GM04503 (cell line): ENCODE results near the gene MAP3K14.

ENCODE experiments used
- DNase-seq: peaks from one replicate; pipeline ENCODE4 v3.0.0-alpha.2; 2012; ENCODE audit warnings: low read depth

MAP3K14 gene

DNA sequence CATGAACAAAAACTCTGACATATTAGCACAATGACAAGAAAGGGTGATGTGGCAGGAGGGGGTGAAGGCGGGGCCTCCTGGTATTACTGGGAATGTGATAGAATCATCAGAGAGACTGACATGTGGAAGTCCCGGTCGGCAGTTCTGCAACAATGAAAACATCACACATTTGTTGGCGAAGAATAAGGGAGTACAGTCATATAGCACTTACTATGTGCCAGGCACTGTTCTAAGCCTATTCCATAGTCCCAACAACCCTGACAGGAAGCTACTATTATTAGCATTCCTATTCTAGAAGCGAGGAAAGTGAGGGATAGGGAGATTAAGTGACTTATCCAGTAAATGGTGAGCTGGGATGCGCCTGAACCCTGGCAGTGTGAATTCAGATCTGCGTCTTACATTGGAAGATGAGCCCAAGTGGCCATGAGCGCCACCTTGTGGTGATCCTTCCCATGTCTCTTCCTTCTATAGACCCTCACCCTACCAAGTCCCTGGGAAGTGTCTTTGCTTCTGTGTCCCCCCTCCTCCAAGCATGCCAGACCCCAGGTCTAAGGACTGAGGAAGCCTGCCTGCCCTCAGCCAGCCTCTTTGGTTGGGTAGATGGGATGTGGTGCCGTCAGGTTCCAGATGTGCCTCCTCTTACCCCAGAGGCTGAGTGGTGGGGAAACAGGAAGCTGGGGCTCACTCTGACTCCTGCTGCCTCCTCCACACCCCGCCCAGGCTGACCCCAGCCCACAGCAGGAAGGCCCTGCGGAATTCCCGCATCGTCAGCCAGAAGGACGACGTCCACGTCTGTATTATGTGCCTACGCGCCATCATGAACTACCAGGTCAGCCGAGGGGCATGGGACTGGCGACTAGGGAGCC, 81.2 kb downstream of the MAP3K14 start:
- DNase-seq = no peak

- no peak for DNase-seq
Observed at GRCh38 chr17:45234641-45235415, 82.0 kb downstream of the MAP3K14 start.

DNA sequence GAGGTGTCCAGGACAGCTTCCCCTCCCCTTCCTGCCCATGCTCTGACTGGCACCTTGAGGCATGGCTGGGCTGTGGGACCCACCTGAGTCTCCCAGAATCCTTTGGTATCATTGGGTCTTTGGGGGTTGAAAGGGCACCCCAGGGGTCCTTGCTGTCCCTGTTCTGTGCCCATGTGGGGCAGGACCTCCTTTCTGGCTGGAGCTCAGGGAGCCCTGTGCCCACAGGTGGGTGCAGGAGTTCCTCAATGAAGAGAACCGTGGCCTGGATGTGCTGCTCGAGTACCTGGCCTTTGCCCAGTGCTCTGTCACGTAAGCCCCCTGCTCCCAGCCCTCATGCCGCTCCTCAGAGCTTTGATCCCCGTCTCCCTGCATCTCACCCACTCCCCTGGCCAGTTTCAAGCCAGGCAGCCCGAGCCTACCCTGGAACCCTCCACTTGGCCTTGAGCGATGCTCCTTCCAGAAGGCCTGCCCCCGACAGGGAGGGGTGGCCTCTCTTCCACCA, 83.3 kb downstream of the MAP3K14 start:
- no peak for DNase-seq

GRCh38 chr17:45232514-45233422, 84.1 kb downstream of the MAP3K14 start:
- no peak for DNase-seq

GRCh38 chr17:45231481-45232116, 85.2 kb downstream of the MAP3K14 start:
- no peak for DNase-seq

DNA sequence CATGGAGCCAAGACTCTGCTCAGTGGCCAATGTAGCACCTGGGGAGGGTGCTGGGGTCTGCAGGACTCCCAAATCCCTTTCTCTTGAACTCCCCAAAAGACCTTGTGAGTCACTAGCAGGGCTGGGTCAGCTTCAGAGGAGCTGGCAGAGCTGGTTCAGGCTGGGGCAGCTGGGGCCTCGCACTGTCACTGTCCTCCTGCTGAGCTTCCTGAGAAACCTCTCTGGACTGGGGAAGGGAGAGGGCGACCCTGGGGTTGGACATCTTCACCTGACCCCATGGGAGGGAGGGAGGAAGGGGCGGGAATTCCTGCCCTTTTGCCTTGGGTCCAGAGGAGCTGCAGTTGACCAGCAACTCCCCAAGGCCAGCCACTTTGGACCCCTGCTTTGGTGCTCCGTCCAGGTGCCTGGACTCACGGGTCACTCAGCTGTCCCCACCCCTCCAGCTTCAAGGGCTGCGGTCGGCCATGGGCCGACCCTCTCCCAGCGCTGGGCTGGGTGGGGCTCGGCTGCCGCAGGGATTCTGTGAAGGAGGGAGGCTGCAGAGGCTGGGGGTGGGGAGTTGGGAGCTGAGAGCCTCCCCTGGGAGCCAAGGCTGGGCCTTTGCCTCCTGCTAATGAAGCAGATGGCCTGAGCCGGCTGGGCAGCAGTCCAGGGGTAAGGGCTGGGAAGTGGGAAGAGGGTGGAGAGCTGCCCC, 85.9 kb downstream of the MAP3K14 start:
- no peak for DNase-seq

DNA sequence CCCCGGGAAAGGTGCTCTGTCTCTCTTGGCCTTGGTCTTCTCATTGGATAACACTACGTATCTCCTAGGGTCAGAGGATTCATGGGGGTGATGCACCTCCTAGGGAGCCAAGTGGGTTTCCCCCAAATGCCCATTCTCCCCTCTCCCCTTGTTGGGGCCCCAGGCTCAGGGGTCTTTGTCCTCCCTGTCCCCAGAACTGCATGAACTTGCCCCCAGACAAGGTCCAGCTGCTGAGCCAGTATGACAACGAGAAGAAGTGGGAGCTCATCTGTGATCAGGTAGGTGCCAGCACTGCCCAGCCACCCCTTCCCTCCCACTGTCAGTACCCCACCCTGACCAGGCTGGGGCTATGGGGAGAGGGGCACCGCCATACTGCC, 86.4 kb downstream of the MAP3K14 start:
- no peak for DNase-seq

DNA sequence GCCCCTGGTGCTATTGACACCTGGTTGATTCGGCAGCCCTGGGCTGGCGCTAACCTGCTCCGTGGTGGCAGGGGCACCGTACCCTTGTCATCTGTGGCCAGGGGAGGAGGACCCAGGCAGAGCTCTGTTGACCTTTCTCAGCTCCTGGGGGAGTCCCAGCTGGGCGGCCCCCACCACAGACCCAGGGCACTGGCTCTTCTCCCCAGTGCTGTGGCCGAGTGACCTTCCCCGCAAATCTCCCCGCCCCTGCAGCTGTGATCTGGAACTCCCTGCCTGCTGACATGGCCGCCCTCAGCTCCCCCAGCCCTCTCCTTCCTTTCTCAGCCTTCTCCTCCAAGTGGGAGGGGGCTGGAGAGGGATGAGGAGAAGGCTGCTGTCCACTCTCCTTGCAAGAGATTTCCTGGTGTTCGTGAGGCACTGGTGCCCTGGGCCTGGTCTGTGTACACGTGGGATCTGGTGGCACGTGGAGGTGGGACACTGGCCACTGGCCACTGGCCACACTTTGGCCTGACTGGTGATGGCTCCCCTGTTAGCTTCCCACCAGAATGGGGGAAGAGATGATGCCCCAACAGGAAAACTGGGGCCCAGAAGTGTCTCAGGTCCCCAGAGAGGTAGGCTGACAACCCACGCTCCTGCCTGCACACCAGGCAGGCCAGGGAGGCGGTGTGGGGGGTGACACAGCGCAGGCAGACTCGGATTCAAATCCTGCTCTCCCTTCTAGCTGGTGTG, 87.0 kb downstream of the MAP3K14 start:
- no peak for DNase-seq

GRCh38 chr17:45228763-45229539, 87.9 kb downstream of the MAP3K14 start:
- DNase-seq = no peak

- DNase-seq = no peak
Observed at GRCh38 chr17:45227926-45228762, 88.7 kb downstream of the MAP3K14 start.

DNA sequence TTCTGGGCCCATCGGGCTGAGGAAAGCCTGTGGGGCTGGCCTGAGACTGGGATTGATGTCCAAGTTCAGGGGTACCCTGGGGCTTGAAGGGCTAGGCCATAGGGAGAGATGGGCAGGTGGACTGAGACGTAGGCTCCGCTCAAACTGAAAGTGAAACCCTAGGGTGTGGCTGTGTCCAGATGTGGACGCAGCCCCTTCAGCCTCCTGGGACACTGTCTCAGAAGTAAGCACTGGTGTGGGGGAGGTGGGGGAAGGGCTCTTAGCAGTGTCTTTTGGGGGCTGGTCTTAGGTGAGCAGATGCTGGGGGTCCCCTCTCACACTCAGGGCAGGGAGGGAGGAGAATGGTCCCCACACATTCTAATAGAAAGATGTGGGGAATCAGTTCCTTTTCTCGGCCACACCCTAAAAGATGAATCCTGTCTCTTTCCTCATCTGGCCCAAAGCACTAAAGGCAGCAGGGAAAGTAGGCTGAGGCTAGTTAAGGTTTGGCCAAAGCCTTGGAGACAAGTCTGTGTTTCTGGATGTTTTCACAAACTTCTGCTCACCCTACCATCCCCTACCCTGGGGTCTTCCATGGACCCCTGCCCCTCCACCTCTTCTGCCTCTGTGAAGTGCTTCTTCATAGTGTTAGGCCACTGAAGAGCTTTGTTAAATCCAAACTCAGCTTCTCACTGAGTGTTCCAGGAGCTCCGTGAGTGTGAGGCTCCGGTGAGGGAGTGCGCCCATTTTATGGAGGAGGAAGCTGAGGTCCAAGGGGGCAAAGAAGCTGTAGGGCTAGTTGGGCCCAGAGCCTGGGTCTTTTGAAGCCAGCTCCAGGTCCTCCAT, 89.5 kb downstream of the MAP3K14 start:
- no peak for DNase-seq

- no peak for DNase-seq
Observed at GRCh38 chr17:45226576-45226975, 90.2 kb downstream of the MAP3K14 start.

- no peak for DNase-seq
Observed at GRCh38 chr17:45225964-45226530, 90.8 kb downstream of the MAP3K14 start.

- no peak for DNase-seq
Observed at GRCh38 chr17:45225051-45225700, 91.6 kb downstream of the MAP3K14 start.

- no peak for DNase-seq
Observed at GRCh38 chr17:45224671-45225050, 92.2 kb downstream of the MAP3K14 start.
